GM12875 (cell line): ENCODE data around the gene INSYN2B.

Experiments used
- H3K4me3 ChIP-seq: one replicate; pipeline ENCODE4 v1.5.1; 2011; ENCODE audit warnings: low read depth, low read length, control low read depth
- TF ChIP-seq, protein P1 (sequence below): IDR thresholded peaks from 2 replicates; pipeline ENCODE4 v1.5.1; 2011; ENCODE audit warnings: low read depth, mild to moderate bottlenecking, control low read depth, inconsistent platforms, low read length, moderate library complexity, borderline replicate concordance; ENCODE audit not compliant: insufficient read depth

INSYN2B gene

DNA sequence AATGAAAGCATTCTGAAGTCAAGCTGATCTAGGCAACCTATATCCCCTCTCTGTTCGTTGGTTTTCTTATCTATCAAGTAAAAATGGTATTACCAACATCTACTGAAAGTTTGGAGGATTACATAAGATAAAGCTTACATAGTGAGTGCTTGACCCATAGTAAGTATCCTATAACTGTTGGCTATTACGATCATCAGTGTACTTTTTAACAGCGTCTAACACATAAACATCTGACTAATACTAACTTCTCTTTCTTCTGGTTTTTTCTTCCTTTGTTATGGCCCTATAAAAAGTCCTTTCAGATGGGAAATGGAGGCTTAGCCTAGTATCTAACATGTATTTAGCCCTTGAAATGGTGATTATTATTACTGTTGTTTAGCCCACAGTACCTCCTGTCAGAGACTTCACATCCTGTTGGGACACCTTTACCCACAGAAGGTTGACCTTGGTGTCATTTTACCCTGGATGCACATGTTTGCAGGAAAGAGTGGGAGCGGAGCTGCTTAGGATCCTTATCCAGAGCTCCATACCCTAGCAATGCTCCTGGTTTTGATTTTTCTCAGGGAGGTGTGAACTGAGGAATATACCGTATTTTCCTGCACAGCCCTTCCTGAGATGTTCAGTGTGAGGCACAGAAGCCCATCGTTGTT lies 6.0 kb downstream of the INSYN2B start:
- H3K4me3 ChIP-seq = no peak overlapping the region
- TF ChIP-seq, protein P1, sequence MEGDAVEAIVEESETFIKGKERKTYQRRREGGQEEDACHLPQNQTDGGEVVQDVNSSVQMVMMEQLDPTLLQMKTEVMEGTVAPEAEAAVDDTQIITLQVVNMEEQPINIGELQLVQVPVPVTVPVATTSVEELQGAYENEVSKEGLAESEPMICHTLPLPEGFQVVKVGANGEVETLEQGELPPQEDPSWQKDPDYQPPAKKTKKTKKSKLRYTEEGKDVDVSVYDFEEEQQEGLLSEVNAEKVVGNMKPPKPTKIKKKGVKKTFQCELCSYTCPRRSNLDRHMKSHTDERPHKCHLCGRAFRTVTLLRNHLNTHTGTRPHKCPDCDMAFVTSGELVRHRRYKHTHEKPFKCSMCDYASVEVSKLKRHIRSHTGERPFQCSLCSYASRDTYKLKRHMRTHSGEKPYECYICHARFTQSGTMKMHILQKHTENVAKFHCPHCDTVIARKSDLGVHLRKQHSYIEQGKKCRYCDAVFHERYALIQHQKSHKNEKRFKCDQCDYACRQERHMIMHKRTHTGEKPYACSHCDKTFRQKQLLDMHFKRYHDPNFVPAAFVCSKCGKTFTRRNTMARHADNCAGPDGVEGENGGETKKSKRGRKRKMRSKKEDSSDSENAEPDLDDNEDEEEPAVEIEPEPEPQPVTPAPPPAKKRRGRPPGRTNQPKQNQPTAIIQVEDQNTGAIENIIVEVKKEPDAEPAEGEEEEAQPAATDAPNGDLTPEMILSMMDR = no peak

DNA sequence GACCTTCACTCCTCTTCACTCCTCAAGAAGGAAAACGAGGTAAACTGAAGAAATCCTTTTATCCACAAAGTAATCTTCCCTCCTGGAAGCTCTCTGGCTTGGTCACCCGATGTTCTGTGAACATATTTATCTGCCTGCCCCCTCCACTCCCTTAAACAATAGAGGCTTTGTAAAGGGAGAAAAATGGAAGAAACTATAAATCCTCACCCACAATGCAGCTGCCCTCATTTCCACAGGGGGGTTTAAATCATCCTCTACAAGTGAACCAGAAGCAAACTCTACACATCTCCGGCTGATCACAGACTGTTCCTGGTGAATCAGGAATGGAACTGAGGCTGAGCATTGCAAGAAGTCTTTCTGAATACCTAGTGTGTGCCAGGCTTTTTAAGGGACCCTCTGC lies 7.2 kb downstream of the INSYN2B start:
- no peak overlapping the region for H3K4me3 ChIP-seq
- TF ChIP-seq, protein P1 = no peak

DNA sequence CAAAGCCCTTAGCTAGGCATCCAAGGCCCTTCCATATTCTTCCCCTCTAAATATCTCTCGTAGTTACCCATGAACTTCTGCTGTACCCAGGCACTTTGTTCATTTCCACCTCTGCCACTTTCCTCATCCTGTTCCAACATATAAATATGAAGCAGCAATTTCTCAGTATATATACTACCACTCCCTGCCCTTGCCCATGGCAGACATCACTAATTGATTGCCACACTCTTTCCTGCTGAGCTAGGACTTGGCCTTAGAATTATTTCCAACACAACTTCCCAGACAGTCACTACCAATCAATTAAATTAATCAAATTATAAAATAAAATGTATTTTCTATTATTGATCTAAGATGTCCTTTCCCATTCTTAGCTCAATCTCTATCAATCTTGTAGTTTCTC lies 8.5 kb downstream of the INSYN2B start:
- TF ChIP-seq, protein P1 = no peak
- H3K4me3 ChIP-seq = no peak overlapping the region

DNA sequence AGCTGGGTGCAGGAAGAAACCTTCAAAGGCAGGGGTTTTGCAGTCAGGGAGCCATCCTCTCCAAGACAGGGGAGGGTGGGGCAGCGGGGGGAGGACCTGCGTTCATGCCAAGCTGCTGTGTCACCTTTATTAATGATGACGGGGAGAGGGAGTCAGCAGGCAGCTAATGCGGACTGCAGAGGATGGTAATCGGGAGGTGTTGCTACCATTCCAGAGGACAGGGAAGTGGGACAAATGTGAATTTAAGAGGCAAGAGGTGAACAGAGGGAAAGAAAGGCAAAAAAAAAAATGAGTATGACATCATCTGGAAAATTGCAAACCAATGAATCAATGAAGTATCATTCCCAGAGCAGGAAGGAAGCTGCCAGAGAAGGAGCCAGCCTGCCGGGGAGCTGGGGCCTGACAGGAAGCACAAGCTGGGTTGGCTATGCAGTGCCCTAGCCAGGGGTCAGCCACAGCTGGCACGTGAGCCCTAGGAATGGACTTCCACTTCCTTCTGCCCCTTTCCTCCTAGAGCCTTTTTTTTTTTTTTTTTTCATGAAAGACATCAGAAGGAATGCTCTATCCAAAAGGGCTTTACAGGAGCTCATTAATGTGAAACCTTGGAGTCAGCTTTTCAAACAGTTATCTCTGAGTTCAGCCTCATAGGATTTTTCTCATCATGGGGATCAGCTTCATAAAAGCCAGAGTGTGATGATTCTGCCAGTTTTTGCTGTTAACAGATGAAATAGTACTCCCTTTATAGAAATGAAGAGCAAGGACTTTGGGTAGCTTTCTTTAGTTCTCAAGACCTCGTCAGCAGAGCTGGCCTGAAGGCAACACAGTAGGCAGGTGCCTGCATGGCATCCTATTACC lies 9.2 kb downstream of the INSYN2B start:
- TF ChIP-seq, protein P1 = no peak
- H3K4me3 ChIP-seq = no peak overlapping the region

DNA sequence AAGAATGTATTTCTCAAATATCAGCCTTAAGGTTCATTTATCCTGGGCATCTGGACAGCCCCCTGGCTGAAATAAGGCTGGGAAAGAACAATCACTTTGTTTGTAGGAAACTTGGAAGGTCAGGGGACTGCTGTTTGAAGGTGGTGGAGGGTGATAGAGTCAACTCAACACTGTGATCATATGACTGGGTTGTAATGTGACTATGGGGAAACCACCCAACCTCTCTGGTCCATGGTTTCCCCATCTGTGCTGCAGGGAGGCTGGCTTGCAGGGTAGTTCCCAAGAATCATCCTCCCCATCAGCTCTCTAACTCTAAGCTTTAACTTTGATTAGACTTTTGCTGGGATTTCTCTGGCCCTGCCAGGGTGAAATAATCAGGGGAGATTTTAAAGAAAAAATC lies 10.0 kb downstream of the INSYN2B start:
- TF ChIP-seq, protein P1 = no peak

DNA sequence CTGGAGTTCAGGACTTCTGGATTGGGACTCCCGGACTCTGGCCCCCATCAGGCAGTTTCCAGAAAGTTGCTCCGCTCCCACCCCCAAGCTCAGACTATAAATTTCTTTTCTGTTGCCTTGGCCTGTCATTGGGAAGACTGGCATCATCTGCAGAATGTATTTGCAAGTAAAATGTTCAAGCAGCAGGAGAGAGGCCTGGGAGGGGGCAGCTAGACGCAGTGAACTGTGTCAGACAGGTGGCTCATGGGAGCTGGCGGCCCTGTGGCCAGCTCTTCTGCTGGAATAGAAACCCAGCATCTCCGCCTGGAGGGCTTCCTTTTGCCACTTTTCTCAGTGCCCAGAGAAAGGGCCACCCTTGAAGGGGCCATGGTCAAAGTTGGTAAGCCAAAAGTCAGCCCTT lies 16.0 kb downstream of the INSYN2B start:
- TF ChIP-seq, protein P1 = no peak

More for the DNA sequence above, 10.0 kb downstream of the INSYN2B start:
- no peak overlapping the region for H3K4me3 ChIP-seq

DNA sequence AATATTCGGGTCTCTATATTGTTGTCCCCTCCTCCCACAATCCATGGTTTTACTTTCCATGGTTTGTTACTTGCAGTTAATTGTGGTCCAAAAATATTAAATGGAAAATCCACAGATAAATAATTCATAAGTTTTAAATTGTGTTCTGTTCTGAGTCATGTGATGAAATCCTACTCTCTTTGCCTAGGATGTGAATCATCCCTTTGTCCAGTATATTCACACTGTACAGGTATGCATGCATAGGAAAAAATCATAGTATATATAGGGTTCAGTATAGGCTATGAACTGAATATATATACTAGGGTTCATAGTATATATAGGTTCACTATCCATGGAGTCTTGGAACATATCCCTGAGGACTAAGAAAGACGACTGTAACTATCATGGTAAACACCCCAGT lies 19.6 kb downstream of the INSYN2B start:
- TF ChIP-seq, protein P1 = no peak
- H3K4me3 ChIP-seq = no peak overlapping the region

More for the DNA sequence above, 16.0 kb downstream of the INSYN2B start:
- H3K4me3 ChIP-seq = no peak overlapping the region
